ENCODE measurements around the gene PLXNA4.
A peak's percentile ranks its signal among the peaks of the same experiment; 100 is the strongest.
"Not testable (repeated sequence)": the region's sequence is repeated elsewhere in the genome, so short reads cannot be mapped to it uniquely, and the experiment has no call there.

Gene PLXNA4

GRCh38 chr7:132392713-132393112, 183.6 kb downstream of the PLXNA4 start:
- H3K9me3 Mint-ChIP-seq, result no peaks in the 10 kb centered on the region
- H3K27ac Mint-ChIP-seq, result no peak overlapping the region
- no peak overlapping the region for H3K4me3 Mint-ChIP-seq
- H3K27me3 Mint-ChIP-seq, result no peaks in the 10 kb centered on the region
- H3K4me1 Mint-ChIP-seq, result peaks cover 9% of the 10 kb centered on the region
- ATAC-seq (no peak), DNase-seq (no peak)

- ATAC-seq (no peak), DNase-seq (no peak)
- no peaks in the 10 kb centered on the region for H3K9me3 Mint-ChIP-seq
- no peaks in the 10 kb centered on the region for H3K27me3 Mint-ChIP-seq
- H3K4me1 Mint-ChIP-seq, result peaks cover 9% of the 10 kb centered on the region
- no peak overlapping the region for H3K4me3 Mint-ChIP-seq
- peak overlapping the region in 1 of 2 donors; percentile 52 for H3K27ac Mint-ChIP-seq
These were observed 185.6 kb downstream of the PLXNA4 start for GRCh38 chr7:132390705-132391104.

GRCh38 chr7:132390049-132390448, 186.2 kb downstream of the PLXNA4 start:
- not testable (repeated sequence) for H3K9me3 Mint-ChIP-seq, ATAC-seq, H3K4me1 Mint-ChIP-seq, H3K4me3 Mint-ChIP-seq, DNase-seq, H3K27me3 Mint-ChIP-seq, H3K27ac Mint-ChIP-seq

DNA sequence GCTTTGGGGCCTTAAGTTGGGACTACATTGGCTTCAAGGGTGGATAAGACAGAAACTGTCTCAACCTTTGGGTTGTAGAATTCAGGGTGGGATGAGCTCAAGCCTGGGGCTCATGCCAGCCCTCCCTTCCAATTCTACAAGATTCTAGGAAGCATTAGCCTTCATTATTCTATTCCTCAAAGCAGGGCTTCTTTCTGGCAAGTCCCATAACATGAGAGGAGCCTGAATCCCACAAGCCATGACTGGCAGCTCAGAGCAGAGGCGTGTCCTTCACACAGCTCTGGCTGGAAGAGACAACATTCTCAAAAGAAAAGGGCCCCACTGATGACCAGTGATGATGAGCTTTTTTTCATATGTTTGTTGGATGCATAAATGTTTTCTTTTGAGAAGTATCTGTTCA, 187.6 kb downstream of the PLXNA4 start:
- no peaks in the 10 kb centered on the region for H3K27me3 Mint-ChIP-seq
- H3K9me3 Mint-ChIP-seq, result no peaks in the 10 kb centered on the region
- no peak overlapping the region for H3K27ac Mint-ChIP-seq
- no peak overlapping the region for H3K4me3 Mint-ChIP-seq
- ATAC-seq (no peak), DNase-seq (no peak)
- H3K4me1 Mint-ChIP-seq, result no peaks in the 10 kb centered on the region

GRCh38 chr7:132387596-132387995, 188.7 kb downstream of the PLXNA4 start:
- ATAC-seq (no peak), DNase-seq (no peak)
- H3K4me3 Mint-ChIP-seq, result no peak overlapping the region
- no peaks in the 10 kb centered on the region for H3K27me3 Mint-ChIP-seq
- H3K27ac Mint-ChIP-seq, result no peak overlapping the region
- H3K9me3 Mint-ChIP-seq, result no peaks in the 10 kb centered on the region
- no peaks in the 10 kb centered on the region for H3K4me1 Mint-ChIP-seq

- Mint-ChIP-seq H3K9me3 (no peaks in the 10 kb centered on the region), H3K27ac (no peak overlapping the region), H3K4me1 (no peaks in the 10 kb centered on the region), H3K4me3 (no peak overlapping the region), H3K27me3 (peaks cover 9% of the 10 kb centered on the region)
- ATAC-seq, result no peak
- no peak for DNase-seq
These were observed 190.0 kb downstream of the PLXNA4 start for GRCh38 chr7:132386201-132386681.

GRCh38 chr7:132383962-132384361, 192.3 kb downstream of the PLXNA4 start:
- Mint-ChIP-seq H3K9me3 (no peaks in the 10 kb centered on the region), H3K27ac (no peak overlapping the region), H3K27me3 (peaks cover 16% of the 10 kb centered on the region), H3K4me3 (no peak overlapping the region), H3K4me1 (no peaks in the 10 kb centered on the region)
- DNase-seq (no peak), ATAC-seq (no peak)

- Mint-ChIP-seq H3K27ac (no peak overlapping the region), H3K4me1 (no peaks in the 10 kb centered on the region), H3K27me3 (peaks cover 16% of the 10 kb centered on the region), H3K4me3 (no peak overlapping the region), H3K9me3 (no peaks in the 10 kb centered on the region)
- DNase-seq (no peak), ATAC-seq (no peak)
These were observed 194.4 kb downstream of the PLXNA4 start for GRCh38 chr7:132381742-132382472.

GRCh38 chr7:132380059-132380458, 196.2 kb downstream of the PLXNA4 start:
- peaks cover 16% of the 10 kb centered on the region for H3K27me3 Mint-ChIP-seq
- DNase-seq, result no peak

DNA sequence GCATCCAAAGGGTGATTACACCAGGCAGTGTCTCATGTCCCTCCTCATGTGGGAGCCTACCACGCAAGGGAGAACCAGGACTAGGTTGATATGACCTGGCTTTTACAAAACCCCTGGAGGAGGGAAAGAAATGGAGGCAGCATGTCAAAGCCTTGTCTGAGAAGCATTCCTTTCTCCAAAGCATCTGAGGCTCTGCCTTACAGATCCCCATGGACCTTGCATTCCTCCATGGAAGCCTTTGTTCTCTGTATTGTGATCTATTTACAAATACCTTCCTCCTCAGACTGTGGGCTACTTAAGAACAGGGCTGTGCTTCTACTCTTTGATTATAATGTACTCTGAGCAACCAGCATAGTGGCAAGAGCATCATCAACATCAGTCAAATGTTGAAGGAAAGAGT, 197.0 kb downstream of the PLXNA4 start:
- H3K4me1 Mint-ChIP-seq, result no peaks in the 10 kb centered on the region
- H3K4me3 Mint-ChIP-seq, result no peak overlapping the region
- H3K27me3 Mint-ChIP-seq, result peaks cover 16% of the 10 kb centered on the region
- ATAC-seq (no peak), DNase-seq (no peak)
- no peaks in the 10 kb centered on the region for H3K9me3 Mint-ChIP-seq
- no peak overlapping the region for H3K27ac Mint-ChIP-seq

More at GRCh38 chr7:132380059-132380458, 196.2 kb downstream of the PLXNA4 start:
- no peak for ATAC-seq
- Mint-ChIP-seq H3K4me1 (no peaks in the 10 kb centered on the region), H3K4me3 (no peak overlapping the region), H3K9me3 (no peaks in the 10 kb centered on the region), H3K27ac (no peak overlapping the region)

- no peak for ATAC-seq
These were observed 198.3 kb downstream of the PLXNA4 start for GRCh38 chr7:132377703-132378584.

GRCh38 chr7:132377015-132377414, 199.3 kb downstream of the PLXNA4 start:
- Mint-ChIP-seq H3K27me3 (peaks cover 13% of the 10 kb centered on the region), H3K4me1 (no peaks in the 10 kb centered on the region), H3K27ac (no peak overlapping the region), H3K9me3 (no peaks in the 10 kb centered on the region), H3K4me3 (no peak overlapping the region)
- DNase-seq, result no peak
- ATAC-seq, result no peak

More at GRCh38 chr7:132377703-132378584, 198.3 kb downstream of the PLXNA4 start:
- Mint-ChIP-seq H3K4me1 (no peaks in the 10 kb centered on the region), H3K4me3 (no peak overlapping the region), H3K9me3 (no peaks in the 10 kb centered on the region), H3K27ac (no peak overlapping the region), H3K27me3 (peaks cover 16% of the 10 kb centered on the region)
- no peak for DNase-seq

DNA sequence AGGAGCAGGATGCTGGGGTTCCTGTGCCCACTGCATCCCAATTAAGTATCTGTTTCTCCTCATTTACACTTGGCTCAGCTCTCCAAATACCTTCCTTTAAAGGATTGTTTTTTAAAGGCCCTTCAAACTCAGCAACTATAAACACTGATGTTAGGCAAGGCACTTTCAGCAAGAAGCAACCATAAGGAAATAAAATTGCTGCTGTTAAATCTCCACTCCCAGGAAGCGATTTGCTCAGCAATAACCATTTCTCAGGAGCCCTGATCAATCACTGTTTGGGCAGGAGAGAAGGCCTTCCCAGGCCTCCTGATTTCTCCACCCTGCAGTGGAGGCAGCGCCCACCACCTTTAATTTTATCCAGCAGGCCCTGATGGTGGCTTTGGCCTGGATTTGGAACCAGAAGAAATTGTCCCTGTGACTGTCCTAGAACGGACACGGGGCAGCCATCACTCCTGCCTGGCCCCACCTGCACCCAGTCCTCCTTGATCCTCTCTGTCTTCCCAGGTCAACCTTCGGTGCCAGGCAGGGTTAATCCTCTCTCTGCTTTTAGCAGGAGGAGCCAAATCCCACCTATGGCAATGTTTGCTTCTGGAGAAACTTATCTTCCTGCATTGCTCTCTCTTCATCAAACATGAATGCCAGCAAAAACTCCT, 199.8 kb downstream of the PLXNA4 start:
- no peak for ATAC-seq

GRCh38 chr7:132373879-132374278, 202.4 kb downstream of the PLXNA4 start:
- H3K4me3 Mint-ChIP-seq, result no peak overlapping the region
- H3K27ac Mint-ChIP-seq, result no peak overlapping the region
- peaks cover 4% of the 10 kb centered on the region for H3K27me3 Mint-ChIP-seq
- H3K4me1 Mint-ChIP-seq, result peaks cover 4% of the 10 kb centered on the region
- DNase-seq (no peak), ATAC-seq (no peak)
- no peaks in the 10 kb centered on the region for H3K9me3 Mint-ChIP-seq

More for the DNA sequence above, 199.8 kb downstream of the PLXNA4 start:
- Mint-ChIP-seq H3K27me3 (peaks cover 8% of the 10 kb centered on the region), H3K4me3 (no peak overlapping the region), H3K27ac (no peak overlapping the region), H3K4me1 (no peaks in the 10 kb centered on the region), H3K9me3 (no peaks in the 10 kb centered on the region)
- DNase-seq, result no peak

GRCh38 chr7:132373041-132373440, 203.2 kb downstream of the PLXNA4 start:
- H3K9me3 Mint-ChIP-seq, result no peaks in the 10 kb centered on the region
- peaks cover 7% of the 10 kb centered on the region for H3K4me1 Mint-ChIP-seq
- ATAC-seq (no peak), DNase-seq (no peak)
- H3K27ac Mint-ChIP-seq, result no peak overlapping the region
- peaks cover 8% of the 10 kb centered on the region for H3K27me3 Mint-ChIP-seq
- H3K4me3 Mint-ChIP-seq, result no peak overlapping the region

GRCh38 chr7:132371948-132372347, 204.3 kb downstream of the PLXNA4 start:
- no peak overlapping the region for H3K4me3 Mint-ChIP-seq
- peaks cover 7% of the 10 kb centered on the region for H3K4me1 Mint-ChIP-seq

More at GRCh38 chr7:132371948-132372347, 204.3 kb downstream of the PLXNA4 start:
- no peak for ATAC-seq
- Mint-ChIP-seq H3K27ac (no peak overlapping the region), H3K27me3 (peaks cover 8% of the 10 kb centered on the region), H3K9me3 (no peaks in the 10 kb centered on the region)
- no peak for DNase-seq

Data from stimulated activated naive CD8-positive, alpha-beta T cell treated with anti-CD3 and anti-CD28 coated beads, Interleukin-15, amount 100 ng/mL, for 72 hours (primary cell).